Peyer's patch (tissue), 4 donors: ENCODE data around the gene ATP13A2.

Experiments used
- CTCF ChIP-seq, 6 experiments: fragments of 450-650 bp in 4 of 6; fragments of 200-600 bp in 2 of 6; sonication (generic) in 1 of 6; IDR thresholded peaks; one replicate each; pipeline ENCODE4 v1.5.1; 2017 to 2019; ENCODE audit warnings: antibody characterized with exemption in 6 of 6, mild to moderate bottlenecking in 3 of 6, moderate library complexity in 1 of 6
- POLR2A ChIP-seq, 2 donors: fragments of 450-650 bp; IDR thresholded peaks; one replicate each; pipeline ENCODE4 v1.5.1; 2017; ENCODE audit warnings: antibody characterized with exemption in 2 of 2, mild to moderate bottlenecking in 2 of 2, moderate library complexity in 2 of 2

- TF ChIP-seq CTCF (IDR thresholded peaks at IDR 0.05) (no peak), POLR2A (IDR thresholded peaks at IDR 0.05) (no peak)
Observed at GRCh38 chr1:16958475-16958874, 53.3 kb downstream of the ATP13A2 start.
